Activated CD4-positive, alpha-beta memory T cell treated with anti-CD3 and anti-CD28 coated beads for 36 hours (primary cell): ENCODE results near the gene SLC2A11. TPM values are rescaled to one million over a fixed set of nuclear protein-coding genes. Genes with fewer than 3 reads are reported as not detected.
A peak's percentile ranks its signal among the peaks of the same experiment; 100 is the strongest.

Source experiments
- CTCF ChIA-PET: fragments of 350-600 bp; sonication (Branson Sonifier 250); formaldehyde crosslinking; loops from one replicate; lab custom pipeline; 2021; ENCODE audit warnings: antibody characterized with exemption, inconsistent platforms; lab: Charles Lee
- POLR2A ChIA-PET: fragments of 350-600 bp; sonication (Branson Sonifier 250); formaldehyde crosslinking; loops from one replicate; lab custom pipeline; 2021; ENCODE audit warnings: antibody characterized with exemption; lab: Charles Lee
- DNase-seq: peaks from one replicate; pipeline ENCODE4 v3.0.0-alpha.2; 2020
- H3K27ac Mint-ChIP-seq: one replicate; pipeline ENCODE4 v1.8.0; 2021; ENCODE audit warnings: mixed read lengths
- H3K27me3 Mint-ChIP-seq: one replicate; pipeline ENCODE4 v1.8.0; 2021; ENCODE audit warnings: mixed read lengths
- H3K36me3 Mint-ChIP-seq: one replicate; pipeline ENCODE4 v1.8.0; 2021; ENCODE audit warnings: mixed read lengths
- H3K4me1 Mint-ChIP-seq: one replicate; pipeline ENCODE4 v1.8.0; 2021; ENCODE audit warnings: low read depth, mixed read lengths
- H3K4me3 Mint-ChIP-seq: one replicate; pipeline ENCODE4 v1.8.0; 2021; ENCODE audit warnings: mild to moderate bottlenecking, mixed read lengths
- H3K9me3 Mint-ChIP-seq: one replicate; pipeline ENCODE4 v1.8.0; 2021; ENCODE audit warnings: mixed read lengths
- intact Hi-C: fragments of 100-400 bp; cut with micrococcal nuclease; formaldehyde crosslinking; loops from one replicate; pipeline ENCODE4 v1.15.1; 2023
- total RNA-seq, 2 experiments: library from RNA; stranded (reverse); gene quantifications; one replicate each; pipeline ENCODE4 v1.2.3, GENCODE V29; 2021

Gene SLC2A11
- total RNA-seq, 2 experiments from 2014 or later: 6.8 to 8.9 TPM

DNA sequence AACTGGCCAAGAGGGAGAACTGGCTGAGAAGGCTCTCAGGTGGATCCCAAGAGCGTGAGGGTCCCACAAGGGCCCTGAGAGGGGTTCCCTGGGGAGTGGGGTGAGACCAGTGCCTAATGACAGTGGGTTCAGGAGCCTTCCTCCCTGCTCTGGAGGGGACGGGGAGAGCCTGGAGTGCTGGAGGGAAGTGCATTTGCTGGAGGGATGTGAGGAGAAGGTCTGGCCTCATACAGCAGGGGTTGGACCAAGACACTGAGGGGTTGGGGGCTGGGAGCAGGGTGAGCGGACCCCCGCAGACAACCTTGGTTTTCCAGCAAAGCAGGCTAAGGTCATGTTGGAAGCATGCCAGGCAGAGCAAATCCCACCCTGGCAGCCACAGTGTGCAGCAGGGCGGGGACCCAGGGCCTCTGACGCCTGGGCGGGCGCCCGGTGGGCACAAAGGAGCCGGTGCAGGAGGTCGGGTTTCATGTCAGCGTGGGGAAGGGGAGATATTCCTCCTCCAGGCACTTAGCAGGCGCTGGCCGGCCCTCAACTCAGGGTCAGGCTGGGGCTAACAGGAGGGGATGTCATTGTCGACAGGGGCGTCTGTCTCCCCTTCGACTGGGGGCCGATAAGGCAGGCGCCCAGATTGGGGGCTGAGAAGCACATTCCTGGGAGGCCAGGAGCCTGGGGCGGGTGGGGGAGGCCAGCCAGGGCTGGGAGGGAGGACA is 15.8 kb upstream of the SLC2A11 start:
- no peak overlapping the region for H3K4me3 Mint-ChIP-seq
- H3K36me3 Mint-ChIP-seq: peaks cover 4% of the 10 kb centered on the region
- peaks cover 23% of the 10 kb centered on the region for H3K4me1 Mint-ChIP-seq
- ChIA-PET CTCF (no interaction called here), POLR2A (no interaction called here)
- intact Hi-C loops: loop anchor here (10.0 kb wide), 1 partner anchor 137 kb away; no protein-coding TSS in a partner anchor
- no peaks in the 10 kb centered on the region for H3K9me3 Mint-ChIP-seq
- DNase-seq: no peak
- H3K27ac Mint-ChIP-seq: no peak overlapping the region
- peaks cover 2% of the 10 kb centered on the region for H3K27me3 Mint-ChIP-seq

DNA sequence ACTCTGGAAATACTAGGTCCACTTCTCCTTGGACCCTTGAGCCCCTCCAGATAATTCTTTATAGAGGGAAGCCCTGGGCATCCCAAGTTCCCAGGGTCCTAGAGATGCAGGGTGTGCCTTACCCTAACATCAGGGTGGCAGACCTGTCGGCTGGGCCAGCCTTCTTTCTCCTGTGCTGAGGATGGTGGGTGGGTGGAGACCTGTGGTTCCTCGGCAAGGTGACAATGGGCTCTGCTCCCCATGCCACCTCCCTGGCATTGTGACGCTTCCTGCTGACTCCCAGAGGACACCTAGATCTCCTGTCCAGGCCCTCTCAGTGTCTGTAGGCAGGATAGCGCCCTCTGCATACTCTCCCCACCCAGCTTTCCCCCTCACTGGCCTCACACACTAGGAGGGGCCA is 15.1 kb upstream of the SLC2A11 start:
- Mint-ChIP-seq H3K4me1 (peaks cover 20% of the 10 kb centered on the region), H3K4me3 (no peak overlapping the region), H3K27ac (no peak overlapping the region), H3K27me3 (peaks cover 2% of the 10 kb centered on the region), H3K9me3 (no peaks in the 10 kb centered on the region), H3K36me3 (peaks cover 4% of the 10 kb centered on the region)
- DNase-seq: no peak
- intact Hi-C loops: loop anchor here (10.0 kb wide), 1 partner anchor 138 kb away; no protein-coding TSS in a partner anchor
- CTCF ChIA-PET: interaction anchor here (1.0 kb wide), 1 partner anchor 17 kb away, joined by 6 read pairs; no protein-coding TSS in a partner anchor
- POLR2A ChIA-PET: no interaction called here

DNA sequence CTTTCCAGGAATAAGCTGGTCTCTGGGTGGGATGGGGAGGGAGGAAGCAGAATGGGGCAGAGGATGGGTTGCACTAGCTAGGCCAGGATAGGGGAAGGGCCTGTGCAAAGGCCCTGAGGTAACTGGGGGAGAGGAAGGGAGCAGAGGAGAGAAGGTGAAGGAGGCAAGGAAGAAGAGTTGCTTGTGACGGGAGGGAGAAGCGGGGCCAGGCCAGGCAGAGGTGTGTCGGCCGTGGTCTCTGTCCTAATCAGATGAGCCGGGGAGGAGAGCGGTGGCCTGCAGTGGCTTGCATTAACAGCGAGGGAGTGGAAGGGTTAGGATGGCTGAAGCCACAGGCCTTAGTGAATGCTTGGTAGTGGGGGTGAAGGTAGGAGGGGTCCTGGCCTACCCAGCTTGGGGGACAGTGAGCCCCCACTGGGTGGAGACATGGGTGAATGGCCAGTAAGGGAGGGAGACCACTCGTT is 12.9 kb upstream of the SLC2A11 start:
- no peak overlapping the region for H3K4me3 Mint-ChIP-seq
- no peaks in the 10 kb centered on the region for H3K36me3 Mint-ChIP-seq
- no peak for DNase-seq
- peaks cover 7% of the 10 kb centered on the region for H3K4me1 Mint-ChIP-seq
- POLR2A ChIA-PET: no interaction called here
- no peak overlapping the region for H3K27ac Mint-ChIP-seq
- intact Hi-C loops: loop anchor here (5.0 to 10.0 kb wide), 3 partner anchors 140 to 302 kb away; no protein-coding TSS in a partner anchor
- no peaks in the 10 kb centered on the region for H3K9me3 Mint-ChIP-seq
- no peaks in the 10 kb centered on the region for H3K27me3 Mint-ChIP-seq
- CTCF ChIA-PET: interaction anchor here (0.6 to 1.3 kb wide), 3 partner anchors 76 to 303 kb away, joined by 3 read pairs; no protein-coding TSS in a partner anchor

DNA sequence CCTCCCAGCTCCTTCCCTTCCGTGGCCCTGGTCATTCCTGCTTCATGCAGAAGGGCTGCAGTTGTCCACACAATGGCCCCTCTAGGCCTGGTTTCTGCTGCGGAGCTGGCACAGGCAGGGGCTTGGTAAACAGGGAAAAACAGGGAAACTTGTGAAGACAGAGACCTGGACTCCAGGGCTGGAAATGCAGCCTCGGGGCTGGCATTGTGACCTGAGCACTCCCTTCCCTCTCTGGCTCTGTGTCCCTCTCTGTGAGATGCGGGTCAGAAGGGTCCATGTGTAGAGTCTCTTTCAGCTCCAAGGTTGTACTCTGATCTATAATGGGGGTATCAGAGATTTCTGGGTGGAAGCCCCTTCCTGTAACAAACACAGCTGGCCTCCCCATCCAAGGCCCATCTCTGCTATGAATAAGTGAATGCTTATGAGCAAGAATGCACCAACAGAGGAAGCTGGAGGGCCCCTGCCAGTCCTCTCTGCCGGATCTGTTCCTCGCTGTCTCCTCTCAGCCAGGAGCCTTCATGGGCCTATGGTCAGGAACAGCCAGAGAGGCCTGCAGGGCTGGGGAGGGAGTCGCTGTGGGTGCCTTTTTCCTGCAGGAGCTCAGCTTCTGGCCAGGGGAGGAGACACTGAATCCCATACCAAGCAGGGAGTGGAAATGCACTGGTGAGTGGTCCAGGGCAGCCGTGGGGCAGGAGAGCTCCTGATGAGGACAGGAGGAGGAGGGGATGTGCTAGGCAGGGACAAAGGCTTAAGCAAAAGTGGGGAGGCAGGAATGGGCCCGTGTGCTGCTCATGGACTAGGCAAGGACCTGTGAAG is 12.2 kb upstream of the SLC2A11 start:
- Mint-ChIP-seq H3K27me3 (no peaks in the 10 kb centered on the region), H3K4me3 (no peak overlapping the region), H3K36me3 (no peaks in the 10 kb centered on the region), H3K4me1 (peaks cover 7% of the 10 kb centered on the region), H3K27ac (no peak overlapping the region), H3K9me3 (no peaks in the 10 kb centered on the region)
- intact Hi-C loops: loop anchor here (5.0 to 10.0 kb wide), 3 partner anchors 141 to 303 kb away; no protein-coding TSS in a partner anchor
- POLR2A ChIA-PET: interaction anchor here (1.3 to 1.6 kb wide), 3 partner anchors 12 to 78 kb away, joined by 5 to 6 read pairs (median 5); partner anchors contain the start of genes MIF and SLC2A11
- CTCF ChIA-PET: interaction anchor here (0.6 to 1.3 kb wide), 5 partner anchors 11 to 304 kb away, joined by 3 read pairs; no protein-coding TSS in a partner anchor
- no peak for DNase-seq

DNA sequence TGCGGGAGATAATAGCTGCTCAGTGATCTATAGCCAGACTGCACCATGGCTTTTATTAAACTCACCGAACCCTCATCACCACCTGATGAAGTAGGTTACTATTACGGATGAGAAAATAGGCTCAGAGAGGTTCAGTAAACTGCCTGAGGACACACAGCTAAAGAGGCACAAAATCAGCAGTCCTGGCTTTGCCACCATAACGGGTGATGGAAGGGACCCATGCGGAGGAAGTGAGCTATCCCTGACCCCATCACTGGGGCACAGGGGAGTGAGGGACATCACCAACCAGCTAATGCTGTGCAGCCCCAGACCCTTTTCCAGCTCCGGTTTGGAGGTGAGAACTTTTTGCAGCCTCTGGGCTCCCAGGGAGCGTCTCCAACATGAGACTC is 11.6 kb upstream of the SLC2A11 start:
- Mint-ChIP-seq H3K27me3 (peaks cover under 1% of the 10 kb centered on the region), H3K36me3 (no peaks in the 10 kb centered on the region), H3K9me3 (no peaks in the 10 kb centered on the region), H3K4me1 (peaks cover 7% of the 10 kb centered on the region), H3K4me3 (no peak overlapping the region), H3K27ac (no peak overlapping the region)
- intact Hi-C loops: loop anchor here (5.0 to 10.0 kb wide), 3 partner anchors 141 to 304 kb away; no protein-coding TSS in a partner anchor
- POLR2A ChIA-PET: interaction anchor here (1.3 to 1.6 kb wide), 3 partner anchors 12 to 79 kb away, joined by 5 to 6 read pairs (median 5); partner anchors contain the start of genes MIF and SLC2A11
- CTCF ChIA-PET: interaction anchor here (0.5 to 1.3 kb wide), 6 partner anchors 10 to 329 kb away, joined by 3 to 6 read pairs (median 3); no protein-coding TSS in a partner anchor
- DNase-seq: no peak

DNA sequence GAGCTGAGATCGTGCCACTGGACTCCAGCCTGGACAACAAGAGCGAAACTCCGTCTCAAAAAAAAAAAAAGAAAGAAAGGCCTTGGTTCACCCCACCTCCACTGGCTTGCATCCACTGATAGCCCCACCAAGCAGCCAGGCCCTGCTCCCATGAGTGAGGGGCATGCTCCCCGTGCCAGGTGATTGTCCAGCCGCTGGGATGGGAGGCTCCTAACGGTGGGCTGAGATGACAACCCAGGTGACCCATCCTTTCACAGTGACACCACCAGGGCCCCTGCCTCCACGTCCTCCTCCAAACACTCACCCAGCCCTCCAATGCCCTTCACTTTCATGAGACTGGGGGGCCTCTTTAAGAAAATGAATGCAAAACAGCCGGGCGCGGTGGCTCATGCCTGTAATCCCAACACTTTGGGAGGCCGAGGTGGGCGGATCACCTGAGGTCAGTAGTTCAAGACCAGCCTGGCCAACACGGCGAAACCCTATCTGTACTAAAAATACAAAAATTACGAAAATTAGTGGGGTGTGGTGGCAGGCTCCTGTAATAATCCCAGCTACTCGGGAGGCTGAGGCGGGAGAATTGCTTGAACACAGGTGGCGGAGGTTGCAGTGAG is 10.3 kb upstream of the SLC2A11 start:
- Mint-ChIP-seq H3K9me3 (no peaks in the 10 kb centered on the region), H3K27me3 (peaks cover 2% of the 10 kb centered on the region), H3K4me1 (peaks cover 7% of the 10 kb centered on the region), H3K27ac (no peak overlapping the region), H3K4me3 (no peak overlapping the region), H3K36me3 (no peaks in the 10 kb centered on the region)
- POLR2A ChIA-PET: interaction anchor here (1.6 kb wide), 1 partner anchor 80 kb away, joined by 6 read pairs; no protein-coding TSS in a partner anchor
- CTCF ChIA-PET: no interaction called here
- intact Hi-C loops: loop anchor here (5.0 to 10.0 kb wide), 3 partner anchors 143 to 305 kb away; no protein-coding TSS in a partner anchor
- no peak for DNase-seq

DNA sequence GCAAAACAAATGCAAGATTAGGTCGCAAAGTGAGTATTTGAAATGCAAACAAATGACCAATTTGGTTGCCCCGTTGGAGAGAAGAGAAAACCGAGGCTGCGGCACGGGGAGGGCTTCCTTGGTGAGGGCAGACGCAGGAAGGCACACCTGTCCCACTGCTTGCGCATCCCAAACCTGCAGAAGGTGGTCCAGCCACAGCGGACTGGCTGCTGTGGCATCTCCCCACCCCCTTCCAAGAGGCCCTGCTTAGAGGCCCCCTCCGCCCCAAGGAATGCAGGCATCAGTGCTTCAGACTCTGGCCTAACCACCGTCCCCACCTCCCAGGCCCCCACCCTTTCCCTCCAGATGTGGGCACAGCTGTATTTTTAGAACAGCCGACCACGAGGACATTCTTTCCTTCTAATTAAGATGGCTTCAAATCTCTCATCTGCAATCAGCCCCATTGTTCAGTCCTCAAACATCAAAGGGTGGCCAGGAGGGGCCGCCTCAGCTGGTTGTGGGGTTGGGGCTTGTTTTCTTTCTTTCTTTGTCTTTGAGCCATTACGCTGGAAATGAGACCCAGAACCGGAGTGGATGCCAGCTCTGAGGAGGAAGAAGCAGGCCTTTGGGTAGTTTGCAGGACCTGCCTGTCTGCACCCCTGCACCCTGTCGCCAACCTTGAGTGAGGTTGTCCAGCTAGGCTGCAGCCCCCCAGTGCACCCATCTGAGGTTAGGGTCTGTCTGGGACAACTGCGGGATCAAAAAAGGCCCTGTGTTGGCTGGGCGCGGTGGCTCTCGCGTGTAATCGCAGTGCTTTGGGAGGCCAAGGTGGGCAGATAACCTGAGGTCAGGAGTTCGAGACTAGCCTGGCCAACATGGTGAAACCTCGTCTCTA is 9.4 kb upstream of the SLC2A11 start:
- no peak overlapping the region for H3K4me3 Mint-ChIP-seq
- H3K27ac Mint-ChIP-seq: no peak overlapping the region
- POLR2A ChIA-PET: no interaction called here
- DNase-seq: no peak
- H3K27me3 Mint-ChIP-seq: peaks cover 2% of the 10 kb centered on the region
- peaks cover 7% of the 10 kb centered on the region for H3K4me1 Mint-ChIP-seq
- no peaks in the 10 kb centered on the region for H3K9me3 Mint-ChIP-seq
- no peaks in the 10 kb centered on the region for H3K36me3 Mint-ChIP-seq
- intact Hi-C loops: loop anchor here (5.0 to 10.0 kb wide), 3 partner anchors 143 to 306 kb away; no protein-coding TSS in a partner anchor
- CTCF ChIA-PET: interaction anchor here (0.7 kb wide), 1 partner anchor 9 kb away, joined by 3 read pairs; the partner anchor contains the start of gene SLC2A11

DNA sequence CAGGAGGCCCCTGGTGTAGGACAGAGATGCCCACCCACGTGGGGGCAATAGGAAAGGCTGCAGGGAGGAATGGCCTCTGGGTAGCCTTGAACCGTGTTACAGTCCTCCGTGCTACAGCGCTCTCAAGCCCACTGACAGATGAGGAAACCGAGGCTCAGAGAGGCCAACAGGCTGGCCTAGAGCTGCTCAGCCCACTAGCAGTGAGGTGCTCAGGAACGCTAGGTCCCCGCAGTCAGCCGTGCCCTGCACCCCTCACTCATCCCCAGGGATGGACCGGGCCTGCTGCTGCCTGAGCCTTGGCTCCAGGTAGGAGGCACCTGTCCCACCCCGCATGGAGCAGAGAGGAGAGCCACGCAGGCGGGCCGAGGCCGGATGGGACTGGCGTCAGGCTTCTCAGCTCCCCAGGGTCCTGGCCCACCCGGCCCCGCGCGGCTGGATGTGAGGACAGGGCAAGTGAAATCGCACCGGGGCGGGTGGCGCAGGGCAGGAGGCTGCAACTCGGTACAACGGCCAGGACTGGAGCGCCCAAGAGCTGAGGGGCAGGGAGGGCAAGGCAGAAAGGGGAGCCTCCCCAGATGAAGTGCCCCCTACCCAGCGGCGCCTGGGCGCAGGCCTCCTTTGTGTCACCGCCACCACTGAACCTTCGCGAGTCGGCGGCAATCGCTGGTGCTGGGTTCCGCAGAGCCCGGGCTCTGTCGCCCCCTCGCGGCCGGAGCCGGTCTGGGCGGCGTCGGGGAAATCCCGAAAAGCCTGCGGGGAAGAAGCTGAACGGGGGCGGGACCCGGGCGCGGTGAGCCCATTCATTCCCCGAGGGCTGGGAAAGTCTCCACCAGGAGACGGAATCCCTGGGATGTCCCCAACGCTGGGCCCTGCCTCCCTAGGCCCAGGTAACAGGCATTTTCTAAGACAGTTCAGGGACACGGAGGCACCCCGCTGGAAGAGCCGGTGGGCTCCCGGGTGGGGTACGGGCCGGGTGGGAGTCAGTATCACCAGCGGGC is 8.4 kb upstream of the SLC2A11 start:
- Mint-ChIP-seq H3K36me3 (no peaks in the 10 kb centered on the region), H3K27ac (no peak overlapping the region), H3K27me3 (peaks cover 2% of the 10 kb centered on the region), H3K4me3 (no peak overlapping the region), H3K4me1 (peaks cover 7% of the 10 kb centered on the region), H3K9me3 (no peaks in the 10 kb centered on the region)
- ChIA-PET POLR2A (interaction anchor here (1.2 to 1.4 kb wide), 2 partner anchors 8 to 82 kb away, joined by 3 to 4 read pairs; no protein-coding TSS in a partner anchor), CTCF (interaction anchor here (0.6 to 3.2 kb wide), 39 partner anchors 10 to 501 kb away, joined by 3 to 50 read pairs (median 4); partner anchors contain the start of genes CHCHD10, DERL3, DRICH1 and MIF)
- DNase-seq: peak; percentile 91
- intact Hi-C loops: loop anchor here (5.0 to 10.0 kb wide), 3 partner anchors 145 to 307 kb away; no protein-coding TSS in a partner anchor

DNA sequence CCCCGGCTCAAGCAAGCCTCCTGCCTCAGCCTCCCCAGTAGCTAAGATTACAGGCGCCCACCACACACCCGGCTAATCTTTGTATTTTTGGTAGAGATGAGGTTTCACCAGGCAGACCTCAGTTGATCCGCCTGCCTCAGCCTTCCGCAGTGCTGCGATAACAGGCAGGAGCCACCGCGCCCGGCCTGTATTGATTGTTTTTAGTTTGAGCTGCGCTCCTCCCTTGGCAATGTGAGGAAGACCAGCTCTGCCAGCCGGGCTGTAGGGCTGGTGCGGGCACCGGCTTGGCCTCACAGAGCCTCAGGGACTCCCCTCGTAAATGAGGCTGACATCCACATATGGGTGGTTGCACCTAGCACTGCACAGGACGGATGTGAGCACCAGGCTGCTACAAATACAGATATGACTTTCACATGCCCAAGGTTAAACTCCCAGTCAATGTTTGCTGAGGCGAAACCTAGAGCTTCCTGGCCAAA is 7.5 kb upstream of the SLC2A11 start:
- intact Hi-C loops: no loop called here
- Mint-ChIP-seq H3K4me1 (peaks cover 7% of the 10 kb centered on the region), H3K36me3 (no peaks in the 10 kb centered on the region), H3K4me3 (no peak overlapping the region), H3K9me3 (no peaks in the 10 kb centered on the region), H3K27ac (no peak overlapping the region), H3K27me3 (peaks cover 2% of the 10 kb centered on the region)
- ChIA-PET CTCF (interaction anchor here (0.6 to 3.2 kb wide), 39 partner anchors 9 to 502 kb away, joined by 3 to 50 read pairs (median 4); partner anchors contain the start of genes CHCHD10, DERL3, DRICH1 and MIF), POLR2A (interaction anchor here (1.2 to 1.4 kb wide), 3 partner anchors 7 to 83 kb away, joined by 3 to 4 read pairs (median 3); no protein-coding TSS in a partner anchor)
- DNase-seq: no peak
